CD14-positive monocyte (primary cell): ENCODE data around the gene PEX16. TPM values are rescaled to one million over a fixed set of nuclear protein-coding genes. Genes with fewer than 3 reads are reported as not detected.

Source experiments
- DNase-seq, 3 donors: peaks; one replicate each; pipeline ENCODE4 v3.0.0-alpha.2; 2011 to 2022
- H2AFZ ChIP-seq: 2 replicates; pipeline ENCODE4 v1.6.0; 2012; ENCODE audit warnings: mild to moderate bottlenecking, low read depth, low read length, inconsistent platforms; ENCODE audit not compliant: insufficient read depth, poor library complexity, severe bottlenecking
- H3K27ac ChIP-seq, 2 donors: 1 replicate in 1 of 2; 2 replicates in 1 of 2; pipeline ENCODE4 v1.5.1; 2012 to 2013; ENCODE audit warnings: low read length in 2 of 2, control low read depth in 1 of 2, inconsistent platforms in 1 of 2, low read depth in 1 of 2, mild to moderate bottlenecking in 1 of 2
- H3K27me3 ChIP-seq, 2 donors: one replicate each; pipeline versions ENCODE4 v1.6.0 to v1.6.1; 2011 to 2013; ENCODE audit warnings: low read length in 2 of 2; ENCODE audit not compliant: control insufficient read depth in 2 of 2, insufficient read depth in 2 of 2
- H3K36me3 ChIP-seq, 2 donors: replicated peaks in 1 of 2; 1 replicate in 1 of 2; 2 replicates in 1 of 2; pipeline versions ENCODE4 v1.5.1 to v1.6.1; 2012 to 2013; ENCODE audit warnings: low read length in 2 of 2, control low read depth in 1 of 2, inconsistent platforms in 1 of 2, mild to moderate bottlenecking in 1 of 2; ENCODE audit not compliant: insufficient read depth in 2 of 2, control insufficient read depth in 1 of 2
- H3K4me1 ChIP-seq, 2 donors: 1 replicate in 1 of 2; 2 replicates in 1 of 2; pipeline versions ENCODE4 v1.5.1 to v1.6.1; 2012 to 2013; ENCODE audit warnings: low read length in 2 of 2, control low read depth in 1 of 2, inconsistent platforms in 1 of 2, mild to moderate bottlenecking in 1 of 2, moderate library complexity in 1 of 2; ENCODE audit not compliant: insufficient read depth in 2 of 2, control insufficient read depth in 1 of 2
- H3K4me2 ChIP-seq: replicated peaks from 2 replicates; pipeline ENCODE3; 2012; ENCODE audit warnings: low read length, moderate library complexity, mild to moderate bottlenecking; ENCODE audit not compliant: poor library complexity, severe bottlenecking; ENCODE audit errors: extremely low read depth
- H3K4me3 ChIP-seq, 3 experiments: fragments of 200-600 bp in 1 of 3; sonication (generic) in 1 of 3; replicated peaks in 1 of 3; 1 replicate in 2 of 3; 2 replicates in 1 of 3; pipeline ENCODE4 v1.5.1; 2011 to 2013; ENCODE audit warnings: low read length in 3 of 3, mild to moderate bottlenecking in 3 of 3, control low read depth in 2 of 3, low read depth in 2 of 3, inconsistent platforms in 1 of 3, moderate library complexity in 1 of 3
- H3K79me2 ChIP-seq: 2 replicates; pipeline ENCODE4 v1.6.0; 2012; ENCODE audit warnings: mild to moderate bottlenecking, control low read depth, inconsistent platforms, low read length, moderate library complexity; ENCODE audit not compliant: insufficient read depth
- H3K9ac ChIP-seq: 2 replicates; pipeline ENCODE4 v1.6.0; 2017; ENCODE audit warnings: low read length, mild to moderate bottlenecking; ENCODE audit not compliant: insufficient read depth, poor library complexity, severe bottlenecking
- H3K9me3 ChIP-seq, 2 donors: replicated peaks in 1 of 2; 1 replicate in 1 of 2; 2 replicates in 1 of 2; pipeline versions ENCODE4 v1.5.1 to v1.6.1; 2012 to 2013; ENCODE audit warnings: low read length in 2 of 2, control low read depth in 1 of 2; ENCODE audit not compliant: control insufficient read depth in 1 of 2, insufficient read depth in 1 of 2
- H4K20me1 ChIP-seq: 2 replicates; pipeline ENCODE4 v1.6.0; 2012; ENCODE audit warnings: mild to moderate bottlenecking, low read length, control low read depth, moderate library complexity; ENCODE audit not compliant: insufficient read depth
- H3K27ac Mint-ChIP-seq, 7 donors: one replicate each; pipeline ENCODE4 v1.8.0; 2020; ENCODE audit warnings: mild to moderate bottlenecking in 7 of 7, mixed read lengths in 7 of 7, moderate library complexity in 6 of 7, inconsistent platforms in 2 of 7
- H3K27me3 Mint-ChIP-seq, 3 donors: one replicate each; pipeline ENCODE4 v1.8.0; 2021 to 2022; ENCODE audit warnings: low read depth in 3 of 3, mild to moderate bottlenecking in 3 of 3, mixed read lengths in 3 of 3, moderate library complexity in 3 of 3, inconsistent platforms in 1 of 3
- H3K36me3 Mint-ChIP-seq, 2 donors: one replicate each; pipeline ENCODE4 v1.8.0; 2020; ENCODE audit warnings: mixed read lengths in 2 of 2, inconsistent platforms in 1 of 2, mild to moderate bottlenecking in 1 of 2
- H3K4me1 Mint-ChIP-seq: one replicate; pipeline ENCODE4 v1.8.0; 2020; ENCODE audit warnings: mild to moderate bottlenecking, mixed read lengths
- H3K4me3 Mint-ChIP-seq, 2 donors: one replicate each; pipeline ENCODE4 v1.8.0; 2020; ENCODE audit warnings: mild to moderate bottlenecking in 2 of 2, mixed read lengths in 2 of 2, moderate library complexity in 1 of 2
- H3K9me3 Mint-ChIP-seq, 7 donors: one replicate each; pipeline ENCODE4 v1.8.0; 2020 to 2022; ENCODE audit warnings: mixed read lengths in 7 of 7, mild to moderate bottlenecking in 6 of 7, moderate library complexity in 6 of 7, inconsistent platforms in 2 of 7
- WGBS: methylation state at CpG from one replicate; pipeline ENCODE4 v1.1.5; 2013; ENCODE audit warnings: missing lambda C conversion rate; ENCODE audit not compliant: insufficient coverage; 5-methylcytosine and 5-hydroxymethylcytosine counted together
- intact Hi-C, 2 donors: fragments of 100-400 bp; cut with micrococcal nuclease; formaldehyde crosslinking; loops; one replicate each; pipeline versions ENCODE4 v1.15.0 to v1.15.1; 2023
- polyA plus RNA-seq, 3 donors: library from polyadenylated mRNA; depleted of rRNA in 1 of 3; unstranded in 2 of 3; stranded (reverse) in 1 of 3; fragments of 300-500 nt in 2 of 3; fragments of >200 nt in 1 of 3; fragmentation: Illumina TruSeq in 2 of 3; gene quantifications; 1 replicate in 2 of 3; 2 replicates in 1 of 3; pipeline ENCODE4 v1.2.3, GENCODE V29; 2012 to 2021
- TF ChIP-seq, protein P1 (sequence below): fragments of 200-600 bp; IDR thresholded peaks from one replicate; pipeline ENCODE4 v1.8.0; 2022; ENCODE audit warnings: antibody characterized with exemption, mild to moderate bottlenecking

Gene PEX16
- polyA plus RNA-seq, 3 donors: 33.8 to 46.1 (median 35.1) TPM

DNA sequence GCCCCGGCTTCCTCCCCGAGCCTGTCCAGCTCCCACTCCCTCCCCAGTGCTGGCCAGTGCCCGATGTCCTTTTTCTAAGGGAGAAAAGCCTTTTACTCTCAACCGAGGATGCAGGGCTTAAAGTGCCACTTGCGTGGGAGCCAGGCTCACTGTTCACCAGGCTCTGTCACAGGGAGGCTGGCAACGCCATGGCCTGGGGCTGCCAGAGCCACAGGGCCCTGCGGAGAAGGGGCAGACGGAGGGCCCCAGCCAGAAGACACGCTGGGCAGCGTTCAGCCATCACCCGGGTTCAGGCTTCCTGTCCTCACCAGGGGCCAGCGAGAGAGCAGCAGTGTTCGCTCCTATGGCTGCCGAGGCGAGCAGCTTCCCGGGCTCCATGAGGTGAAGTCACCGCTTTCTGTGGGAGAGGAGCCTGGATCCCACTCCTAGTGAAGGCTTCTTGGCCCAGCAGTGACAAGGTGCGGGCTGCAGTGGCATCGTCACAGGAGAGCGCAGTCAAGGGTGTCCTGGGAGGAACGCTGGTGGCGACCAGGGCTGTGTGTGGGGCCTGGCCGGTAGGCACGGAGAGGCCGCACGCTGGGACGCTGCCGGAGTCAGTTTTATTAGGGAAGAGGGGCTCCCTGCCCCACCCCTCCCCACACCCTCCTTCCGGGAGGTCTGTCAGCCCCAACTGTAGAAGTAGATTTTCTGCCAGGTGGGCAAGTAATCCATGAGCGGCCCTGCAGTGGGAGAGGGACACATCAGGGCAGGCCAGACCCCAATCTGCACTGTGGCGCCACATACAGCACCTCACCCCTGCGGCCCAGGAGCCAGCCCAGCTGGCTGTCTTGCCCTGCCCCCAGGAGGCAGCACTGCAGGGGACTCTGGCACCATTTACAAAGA lies 7.8 kb downstream of the PEX16 start:
- Mint-ChIP-seq H3K4me1 (peaks cover 3% of the 10 kb centered on the region), H3K27me3 (peaks cover 0 to 13% (median 0%) of the 10 kb centered on the region in 3 donors), H3K27ac (no peak overlapping the region), H3K36me3 (peaks cover 49 to 57% of the 10 kb centered on the region in 2 donors), H3K9me3 (peaks cover 0 to 2% (median 0%) of the 10 kb centered on the region in 7 donors), H3K4me3 (no peak overlapping the region)
- no peak overlapping the region for H3K4me3 ChIP-seq
- peaks cover 2% of the 10 kb centered on the region for H3K79me2 ChIP-seq
- H3K4me2 ChIP-seq: no peak overlapping the region
- no peaks in the 10 kb centered on the region for H3K27me3 ChIP-seq
- H3K27ac ChIP-seq: no peak overlapping the region
- TF ChIP-seq, protein P1, sequence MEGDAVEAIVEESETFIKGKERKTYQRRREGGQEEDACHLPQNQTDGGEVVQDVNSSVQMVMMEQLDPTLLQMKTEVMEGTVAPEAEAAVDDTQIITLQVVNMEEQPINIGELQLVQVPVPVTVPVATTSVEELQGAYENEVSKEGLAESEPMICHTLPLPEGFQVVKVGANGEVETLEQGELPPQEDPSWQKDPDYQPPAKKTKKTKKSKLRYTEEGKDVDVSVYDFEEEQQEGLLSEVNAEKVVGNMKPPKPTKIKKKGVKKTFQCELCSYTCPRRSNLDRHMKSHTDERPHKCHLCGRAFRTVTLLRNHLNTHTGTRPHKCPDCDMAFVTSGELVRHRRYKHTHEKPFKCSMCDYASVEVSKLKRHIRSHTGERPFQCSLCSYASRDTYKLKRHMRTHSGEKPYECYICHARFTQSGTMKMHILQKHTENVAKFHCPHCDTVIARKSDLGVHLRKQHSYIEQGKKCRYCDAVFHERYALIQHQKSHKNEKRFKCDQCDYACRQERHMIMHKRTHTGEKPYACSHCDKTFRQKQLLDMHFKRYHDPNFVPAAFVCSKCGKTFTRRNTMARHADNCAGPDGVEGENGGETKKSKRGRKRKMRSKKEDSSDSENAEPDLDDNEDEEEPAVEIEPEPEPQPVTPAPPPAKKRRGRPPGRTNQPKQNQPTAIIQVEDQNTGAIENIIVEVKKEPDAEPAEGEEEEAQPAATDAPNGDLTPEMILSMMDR: no peak
- no peak overlapping the region for H3K9ac ChIP-seq
- intact Hi-C loops: loop anchor here in 1 of 2 donors (10.0 kb wide), 1 partner anchor 705 kb away; the partner anchor contains the start of genes ATG13 and HARBI1
- WGBS: 92% methylated on average over 21 of the region's 32 CpGs
- no peak for DNase-seq
- H3K4me1 ChIP-seq: no peaks in the 10 kb centered on the region
- peaks cover 37% of the 10 kb centered on the region for H4K20me1 ChIP-seq
- H3K36me3 ChIP-seq: peaks cover 51 to 60% of the 10 kb centered on the region in 2 donors
- no peak overlapping the region for H2AFZ ChIP-seq
- H3K9me3 ChIP-seq: no peaks in the 10 kb centered on the region

DNA sequence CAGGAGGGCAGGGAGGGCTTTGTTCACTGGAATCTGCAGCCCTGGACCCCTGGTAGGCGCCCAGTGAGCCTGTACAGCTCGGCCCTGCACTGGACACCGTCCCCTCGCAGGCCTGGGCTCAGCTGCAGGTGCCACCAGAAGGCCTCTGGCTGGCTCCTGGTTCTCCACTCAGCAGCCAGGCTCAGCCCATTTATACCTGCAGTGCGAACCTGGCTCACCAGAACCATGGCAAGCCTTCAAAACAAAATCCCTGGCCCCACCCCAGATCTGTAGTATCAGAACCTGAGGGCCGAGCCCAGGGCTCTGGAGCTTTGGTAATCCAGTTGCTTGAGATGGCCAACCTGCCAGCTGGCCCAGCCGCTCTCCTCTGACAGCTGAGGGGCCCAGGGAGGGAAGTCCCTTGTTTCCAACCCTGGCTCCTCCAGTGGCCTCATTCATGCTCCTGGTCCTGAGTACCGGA lies 9.7 kb downstream of the PEX16 start:
- 92% methylated on average over 7 of the region's 8 CpGs for WGBS
- H3K27me3 ChIP-seq: no peaks in the 10 kb centered on the region
- no peak overlapping the region for H3K4me3 Mint-ChIP-seq
- H3K79me2 ChIP-seq: no peaks in the 10 kb centered on the region
- H3K9ac ChIP-seq: no peak overlapping the region
- H3K4me2 ChIP-seq: no peak overlapping the region
- H3K27ac Mint-ChIP-seq: no peak overlapping the region
- TF ChIP-seq, protein P1: no peak
- peaks cover 0 to 19% (median 2%) of the 10 kb centered on the region in 3 donors for H3K27me3 Mint-ChIP-seq
- peaks cover 30% of the 10 kb centered on the region for H4K20me1 ChIP-seq
- no peaks in the 10 kb centered on the region for H3K4me1 ChIP-seq
- H3K27ac ChIP-seq: no peak overlapping the region
- peaks cover 32 to 41% of the 10 kb centered on the region in 2 donors for H3K36me3 ChIP-seq
- intact Hi-C loops: no loop called here
- H3K36me3 Mint-ChIP-seq: peaks cover 31 to 38% of the 10 kb centered on the region in 2 donors
- peaks cover 3% of the 10 kb centered on the region for H3K4me1 Mint-ChIP-seq
- H3K9me3 Mint-ChIP-seq: peaks cover 0 to 2% (median 0%) of the 10 kb centered on the region in 7 donors
- no peaks in the 10 kb centered on the region for H3K9me3 ChIP-seq
- no peak overlapping the region for H3K4me3 ChIP-seq
- DNase-seq: no peak
- no peak overlapping the region for H2AFZ ChIP-seq
